OCI-LY7 (cell line): ENCODE results near the gene KATNAL2.

Experiments used
- CTCF ChIP-seq: fragments of 200-600 bp; sonication (generic); conservative IDR thresholded peaks from 2 replicates; pipeline ENCODE4 v1.5.1; 2014; ENCODE audit warnings: mild to moderate bottlenecking, antibody characterized with exemption, low read length, moderate library complexity, mixed read lengths
- EZH2phosphoT487 ChIP-seq: fragments of 200-600 bp; sonication (generic); IDR thresholded peaks from 2 replicates; pipeline ENCODE4 v1.6.1; 2018; ENCODE audit warnings: low read depth, borderline replicate concordance, mild to moderate bottlenecking, mixed run types, antibody characterized with exemption, low read length, moderate library complexity, mixed read lengths

- TF ChIP-seq CTCF (no peak), EZH2phosphoT487 (no peak)
Observed at GRCh38 chr18:47108998-47109405, 191.6 kb downstream of the KATNAL2 start.
